ENCODE results near the gene ZHX3. TPM values are rescaled to one million over a fixed set of nuclear protein-coding genes. Genes with fewer than 3 reads are reported as not detected.

ZHX3 gene
- polyA plus RNA-seq, 2 donors, result 6.6 to 9.6 TPM

GRCh38 chr20:41224281-41224680, 93.2 kb downstream of the ZHX3 start:
- H3K36me3 ChIP-seq (ENCODE audit: control insufficient read depth in 2 of 2, insufficient read depth in 2 of 2, low read length in 1 of 2), result no peaks in the 10 kb centered on the region
- WGBS, 2 donors, result 93 to 95% methylated on average over 1 of the region's 1 CpG

GRCh38 chr20:41223112-41223511, 94.4 kb downstream of the ZHX3 start:
- no peaks in the 10 kb centered on the region for H3K36me3 ChIP-seq (ENCODE audit: control insufficient read depth in 2 of 2, insufficient read depth in 2 of 2, low read length in 1 of 2)
- peaks cover 0 to 2% of the 10 kb centered on the region in 2 donors for H3K4me1 ChIP-seq (ENCODE audit: control insufficient read depth in 2 of 2, insufficient read depth in 2 of 2, low read length in 1 of 2)
- H3K4me3 ChIP-seq (ENCODE audit: low read depth in 1 of 2, low read length in 2 of 2), result no peak overlapping the region
- H3K27me3 ChIP-seq (ENCODE audit: control insufficient read depth in 1 of 2, insufficient read depth in 2 of 2, low read length in 2 of 2), result no peaks in the 10 kb centered on the region
- H3K9me3 ChIP-seq (ENCODE audit: control insufficient read depth in 2 of 2, insufficient read depth in 1 of 2, low read depth in 1 of 2, low read length in 1 of 2), result no peaks in the 10 kb centered on the region
- H3K27ac ChIP-seq (ENCODE audit: low read depth in 2 of 2, low read length in 1 of 2), result no peak overlapping the region

More at GRCh38 chr20:41224281-41224680, 93.2 kb downstream of the ZHX3 start:
- H3K4me1 ChIP-seq (ENCODE audit: control insufficient read depth in 2 of 2, insufficient read depth in 2 of 2, low read length in 1 of 2), result peaks cover 0 to 2% of the 10 kb centered on the region in 2 donors
- no peaks in the 10 kb centered on the region for H3K9me3 ChIP-seq (ENCODE audit: control insufficient read depth in 2 of 2, insufficient read depth in 1 of 2, low read depth in 1 of 2, low read length in 1 of 2)
- no peaks in the 10 kb centered on the region for H3K27me3 ChIP-seq (ENCODE audit: control insufficient read depth in 1 of 2, insufficient read depth in 2 of 2, low read length in 2 of 2)
- H3K4me3 ChIP-seq (ENCODE audit: low read depth in 1 of 2, low read length in 2 of 2), result no peak overlapping the region
- no peak overlapping the region for H3K27ac ChIP-seq (ENCODE audit: low read depth in 2 of 2, low read length in 1 of 2)

- Histone ChIP-seq H3K36me3 (ENCODE audit: control insufficient read depth in 2 of 2, insufficient read depth in 2 of 2, low read length in 1 of 2) (no peaks in the 10 kb centered on the region), H3K27ac (ENCODE audit: low read depth in 2 of 2, low read length in 1 of 2) (no peak overlapping the region), H3K27me3 (ENCODE audit: control insufficient read depth in 1 of 2, insufficient read depth in 2 of 2, low read length in 2 of 2) (no peaks in the 10 kb centered on the region), H3K4me3 (ENCODE audit: low read depth in 1 of 2, low read length in 2 of 2) (no peak overlapping the region), H3K9me3 (ENCODE audit: control insufficient read depth in 2 of 2, insufficient read depth in 1 of 2, low read depth in 1 of 2, low read length in 1 of 2) (no peaks in the 10 kb centered on the region), H3K4me1 (ENCODE audit: control insufficient read depth in 2 of 2, insufficient read depth in 2 of 2, low read length in 1 of 2) (peaks cover 0 to 2% of the 10 kb centered on the region in 2 donors)
These were observed 94.8 kb downstream of the ZHX3 start for GRCh38 chr20:41222703-41223102.

GRCh38 chr20:41222296-41222695, 95.2 kb downstream of the ZHX3 start:
- Histone ChIP-seq H3K27ac (ENCODE audit: low read depth in 2 of 2, low read length in 1 of 2) (peak overlapping the region in 1 of 2 donors; percentile 18), H3K4me1 (ENCODE audit: control insufficient read depth in 2 of 2, insufficient read depth in 2 of 2, low read length in 1 of 2) (peaks cover 0 to 2% of the 10 kb centered on the region in 2 donors), H3K4me3 (ENCODE audit: low read depth in 1 of 2, low read length in 2 of 2) (no peak overlapping the region), H3K9me3 (ENCODE audit: control insufficient read depth in 2 of 2, insufficient read depth in 1 of 2, low read depth in 1 of 2, low read length in 1 of 2) (no peaks in the 10 kb centered on the region), H3K27me3 (ENCODE audit: control insufficient read depth in 1 of 2, insufficient read depth in 2 of 2, low read length in 2 of 2) (no peaks in the 10 kb centered on the region), H3K36me3 (ENCODE audit: control insufficient read depth in 2 of 2, insufficient read depth in 2 of 2, low read length in 1 of 2) (no peaks in the 10 kb centered on the region)
- 82 to 87% methylated on average over 1 of the region's 1 CpG for WGBS, 2 donors

- Histone ChIP-seq H3K27me3 (ENCODE audit: control insufficient read depth in 1 of 2, insufficient read depth in 2 of 2, low read length in 2 of 2) (no peaks in the 10 kb centered on the region), H3K9me3 (ENCODE audit: control insufficient read depth in 2 of 2, insufficient read depth in 1 of 2, low read depth in 1 of 2, low read length in 1 of 2) (no peaks in the 10 kb centered on the region), H3K4me1 (ENCODE audit: control insufficient read depth in 2 of 2, insufficient read depth in 2 of 2, low read length in 1 of 2) (peaks cover 0 to 2% of the 10 kb centered on the region in 2 donors), H3K4me3 (ENCODE audit: low read depth in 1 of 2, low read length in 2 of 2) (no peak overlapping the region), H3K27ac (ENCODE audit: low read depth in 2 of 2, low read length in 1 of 2) (peak overlapping the region; percentile 35 to 61), H3K36me3 (ENCODE audit: control insufficient read depth in 2 of 2, insufficient read depth in 2 of 2, low read length in 1 of 2) (no peaks in the 10 kb centered on the region)
- 88 to 94% methylated on average over 5 of the region's 5 CpGs for WGBS, 2 donors
These were observed 95.8 kb downstream of the ZHX3 start for GRCh38 chr20:41221614-41222218.

GRCh38 chr20:41219824-41220223, 97.7 kb downstream of the ZHX3 start:
- Histone ChIP-seq H3K36me3 (ENCODE audit: control insufficient read depth in 2 of 2, insufficient read depth in 2 of 2, low read length in 1 of 2) (no peaks in the 10 kb centered on the region), H3K4me1 (ENCODE audit: control insufficient read depth in 2 of 2, insufficient read depth in 2 of 2, low read length in 1 of 2) (peaks cover 0 to 2% of the 10 kb centered on the region in 2 donors), H3K4me3 (ENCODE audit: low read depth in 1 of 2, low read length in 2 of 2) (no peak overlapping the region), H3K27me3 (ENCODE audit: control insufficient read depth in 1 of 2, insufficient read depth in 2 of 2, low read length in 2 of 2) (no peaks in the 10 kb centered on the region), H3K27ac (ENCODE audit: low read depth in 2 of 2, low read length in 1 of 2) (no peak overlapping the region), H3K9me3 (ENCODE audit: control insufficient read depth in 2 of 2, insufficient read depth in 1 of 2, low read depth in 1 of 2, low read length in 1 of 2) (no peaks in the 10 kb centered on the region)
- WGBS, 2 donors, result 97 to 98% methylated on average over 2 of the region's 2 CpGs

- 54 to 70% methylated on average over 2 of the region's 2 CpGs for WGBS, 2 donors
- peaks cover 0 to 2% of the 10 kb centered on the region in 2 donors for H3K4me1 ChIP-seq (ENCODE audit: control insufficient read depth in 2 of 2, insufficient read depth in 2 of 2, low read length in 1 of 2)
- no peaks in the 10 kb centered on the region for H3K27me3 ChIP-seq (ENCODE audit: control insufficient read depth in 1 of 2, insufficient read depth in 2 of 2, low read length in 2 of 2)
- H3K36me3 ChIP-seq (ENCODE audit: control insufficient read depth in 2 of 2, insufficient read depth in 2 of 2, low read length in 1 of 2), result no peaks in the 10 kb centered on the region
- no peaks in the 10 kb centered on the region for H3K9me3 ChIP-seq (ENCODE audit: control insufficient read depth in 2 of 2, insufficient read depth in 1 of 2, low read depth in 1 of 2, low read length in 1 of 2)
- H3K4me3 ChIP-seq (ENCODE audit: low read depth in 1 of 2, low read length in 2 of 2), result no peak overlapping the region
- H3K27ac ChIP-seq (ENCODE audit: low read depth in 2 of 2, low read length in 1 of 2), result no peak overlapping the region
These were observed 99.1 kb downstream of the ZHX3 start for GRCh38 chr20:41218466-41218865.

- Histone ChIP-seq H3K36me3 (ENCODE audit: control insufficient read depth in 2 of 2, insufficient read depth in 2 of 2, low read length in 1 of 2) (no peaks in the 10 kb centered on the region), H3K27me3 (ENCODE audit: control insufficient read depth in 1 of 2, insufficient read depth in 2 of 2, low read length in 2 of 2) (no peaks in the 10 kb centered on the region), H3K4me3 (ENCODE audit: low read depth in 1 of 2, low read length in 2 of 2) (no peak overlapping the region), H3K9me3 (ENCODE audit: control insufficient read depth in 2 of 2, insufficient read depth in 1 of 2, low read depth in 1 of 2, low read length in 1 of 2) (no peaks in the 10 kb centered on the region), H3K27ac (ENCODE audit: low read depth in 2 of 2, low read length in 1 of 2) (no peak overlapping the region), H3K4me1 (ENCODE audit: control insufficient read depth in 2 of 2, insufficient read depth in 2 of 2, low read length in 1 of 2) (peaks cover 0 to 2% of the 10 kb centered on the region in 2 donors)
- 84 to 87% methylated on average over 5 of the region's 5 CpGs for WGBS, 2 donors
These were observed 100.1 kb downstream of the ZHX3 start for GRCh38 chr20:41217422-41217821.

GRCh38 chr20:41214666-41215065, 102.9 kb downstream of the ZHX3 start:
- 59 to 69% methylated on average over 3 of the region's 3 CpGs for WGBS, 2 donors
- no peaks in the 10 kb centered on the region for H3K9me3 ChIP-seq (ENCODE audit: control insufficient read depth in 2 of 2, insufficient read depth in 1 of 2, low read depth in 1 of 2, low read length in 1 of 2)
- no peaks in the 10 kb centered on the region for H3K36me3 ChIP-seq (ENCODE audit: control insufficient read depth in 2 of 2, insufficient read depth in 2 of 2, low read length in 1 of 2)
- no peak overlapping the region for H3K4me3 ChIP-seq (ENCODE audit: low read depth in 1 of 2, low read length in 2 of 2)
- no peaks in the 10 kb centered on the region for H3K27me3 ChIP-seq (ENCODE audit: control insufficient read depth in 1 of 2, insufficient read depth in 2 of 2, low read length in 2 of 2)
- H3K27ac ChIP-seq (ENCODE audit: low read depth in 2 of 2, low read length in 1 of 2), result no peak overlapping the region
- H3K4me1 ChIP-seq (ENCODE audit: control insufficient read depth in 2 of 2, insufficient read depth in 2 of 2, low read length in 1 of 2), result no peaks in the 10 kb centered on the region

GRCh38 chr20:41214202-41214601, 103.3 kb downstream of the ZHX3 start:
- Histone ChIP-seq H3K27ac (ENCODE audit: low read depth in 2 of 2, low read length in 1 of 2) (no peak overlapping the region), H3K4me1 (ENCODE audit: control insufficient read depth in 2 of 2, insufficient read depth in 2 of 2, low read length in 1 of 2) (no peaks in the 10 kb centered on the region), H3K36me3 (ENCODE audit: control insufficient read depth in 2 of 2, insufficient read depth in 2 of 2, low read length in 1 of 2) (no peaks in the 10 kb centered on the region), H3K27me3 (ENCODE audit: control insufficient read depth in 1 of 2, insufficient read depth in 2 of 2, low read length in 2 of 2) (no peaks in the 10 kb centered on the region), H3K4me3 (ENCODE audit: low read depth in 1 of 2, low read length in 2 of 2) (no peak overlapping the region), H3K9me3 (ENCODE audit: control insufficient read depth in 2 of 2, insufficient read depth in 1 of 2, low read depth in 1 of 2, low read length in 1 of 2) (no peaks in the 10 kb centered on the region)
- 91 to 96% methylated on average over 3 of the region's 3 CpGs for WGBS, 2 donors
